HUES6 (cell line): ENCODE measurements around the gene SMIM8.
"Not testable (repeated sequence)": the region's sequence is repeated elsewhere in the genome, so short reads cannot be mapped to it uniquely, and the experiment has no call there.

Experiments
- H3K27ac ChIP-seq: 2 replicates; pipeline ENCODE4 v1.7.0; 2013; ENCODE audit warnings: low read depth, mild to moderate bottlenecking, low read length, inconsistent platforms
- H3K27me3 ChIP-seq: 2 replicates; pipeline ENCODE4 v1.6.1; 2013; ENCODE audit warnings: low read length; ENCODE audit not compliant: control insufficient read depth, insufficient read depth
- H3K36me3 ChIP-seq: 2 replicates; pipeline ENCODE4 v1.6.1; 2013; ENCODE audit warnings: low read length; ENCODE audit not compliant: control insufficient read depth, insufficient read depth
- H3K4me1 ChIP-seq: 2 replicates; pipeline ENCODE4 v1.6.1; 2013; ENCODE audit warnings: low read length; ENCODE audit not compliant: control insufficient read depth, insufficient read depth
- H3K4me3 ChIP-seq: 2 replicates; pipeline ENCODE4 v1.5.1; 2013; ENCODE audit warnings: low read depth, low read length
- H3K9ac ChIP-seq: one replicate; pipeline ENCODE4 v1.6.1; 2013; ENCODE audit warnings: mild to moderate bottlenecking, low read length
- H3K9me3 ChIP-seq: 2 replicates; pipeline ENCODE4 v1.6.1; 2013; ENCODE audit warnings: low read depth, low read length; ENCODE audit not compliant: control insufficient read depth, insufficient read depth

The SMIM8 gene

GRCh38 chr6:87293526-87293925, 28.9 kb upstream of the SMIM8 start:
- Histone ChIP-seq H3K4me1 (no peaks in the 10 kb centered on the region), H3K9me3 (no peaks in the 10 kb centered on the region), H3K27ac (no peak overlapping the region), H3K4me3 (no peak overlapping the region), H3K9ac (no peak overlapping the region), H3K36me3 (no peaks in the 10 kb centered on the region), H3K27me3 (no peaks in the 10 kb centered on the region)

GRCh38 chr6:87297119-87297518, 25.3 kb upstream of the SMIM8 start:
- Histone ChIP-seq H3K27me3 (no peaks in the 10 kb centered on the region), H3K9me3 (no peaks in the 10 kb centered on the region), H3K36me3 (no peaks in the 10 kb centered on the region), H3K9ac (no peak overlapping the region), H3K4me1 (no peaks in the 10 kb centered on the region), H3K4me3 (no peak overlapping the region), H3K27ac (no peak overlapping the region)

- not testable (repeated sequence) for H3K4me3 ChIP-seq, H3K27ac ChIP-seq, H3K27me3 ChIP-seq, H3K9ac ChIP-seq, H3K4me1 ChIP-seq, H3K9me3 ChIP-seq, H3K36me3 ChIP-seq
Observed at GRCh38 chr6:87301277-87301676, 21.1 kb upstream of the SMIM8 start.

- no peaks in the 10 kb centered on the region for H3K27me3 ChIP-seq
- H3K4me1 ChIP-seq, result no peaks in the 10 kb centered on the region
- H3K9ac ChIP-seq, result no peak overlapping the region
- no peaks in the 10 kb centered on the region for H3K36me3 ChIP-seq
- no peak overlapping the region for H3K27ac ChIP-seq
- H3K9me3 ChIP-seq, result no peaks in the 10 kb centered on the region
- H3K4me3 ChIP-seq, result no peak overlapping the region
Observed at GRCh38 chr6:87308970-87309369, 13.4 kb upstream of the SMIM8 start.

- Histone ChIP-seq H3K4me3 (no peak overlapping the region), H3K9ac (no peak overlapping the region), H3K27ac (no peak overlapping the region), H3K27me3 (no peaks in the 10 kb centered on the region), H3K4me1 (no peaks in the 10 kb centered on the region), H3K9me3 (no peaks in the 10 kb centered on the region), H3K36me3 (no peaks in the 10 kb centered on the region)
Observed at GRCh38 chr6:87312860-87313259, 9.5 kb upstream of the SMIM8 start.

- no peak overlapping the region for H3K9ac ChIP-seq
- no peaks in the 10 kb centered on the region for H3K9me3 ChIP-seq
- no peaks in the 10 kb centered on the region for H3K27me3 ChIP-seq
- no peak overlapping the region for H3K4me3 ChIP-seq
- no peaks in the 10 kb centered on the region for H3K4me1 ChIP-seq
- no peaks in the 10 kb centered on the region for H3K36me3 ChIP-seq
- no peak overlapping the region for H3K27ac ChIP-seq
Observed at GRCh38 chr6:87315071-87315470, 7.3 kb upstream of the SMIM8 start.

- Histone ChIP-seq H3K4me1 (no peaks in the 10 kb centered on the region), H3K36me3 (no peaks in the 10 kb centered on the region), H3K9ac (no peak overlapping the region), H3K9me3 (no peaks in the 10 kb centered on the region), H3K27me3 (no peaks in the 10 kb centered on the region), H3K4me3 (no peak overlapping the region), H3K27ac (no peak overlapping the region)
Observed at GRCh38 chr6:87319271-87319987, 3.0 kb upstream of the SMIM8 start.

GRCh38 chr6:87323880-87324279, 1.5 kb downstream of the SMIM8 start:
- H3K9ac ChIP-seq, H3K9me3 ChIP-seq, H3K4me3 ChIP-seq, H3K27ac ChIP-seq, H3K36me3 ChIP-seq, H3K27me3 ChIP-seq, H3K4me1 ChIP-seq: not testable (repeated sequence)

- H3K9me3 ChIP-seq, result no peaks in the 10 kb centered on the region
- H3K27ac ChIP-seq, result no peak overlapping the region
- H3K27me3 ChIP-seq, result no peaks in the 10 kb centered on the region
- H3K36me3 ChIP-seq, result no peaks in the 10 kb centered on the region
- no peak overlapping the region for H3K4me3 ChIP-seq
- H3K9ac ChIP-seq, result no peak overlapping the region
- H3K4me1 ChIP-seq, result peaks cover under 1% of the 10 kb centered on the region; the same call in 1 of the 2 replicates
Observed at GRCh38 chr6:87330961-87331360, 8.6 kb downstream of the SMIM8 start.

GRCh38 chr6:87333033-87333432, 10.6 kb downstream of the SMIM8 start:
- Histone ChIP-seq H3K9me3 (no peaks in the 10 kb centered on the region), H3K4me1 (peaks cover 6% of the 10 kb centered on the region; the same call in 1 of the 2 replicates), H3K36me3 (no peaks in the 10 kb centered on the region), H3K27ac (no peak overlapping the region), H3K27me3 (no peaks in the 10 kb centered on the region), H3K4me3 (no peak overlapping the region), H3K9ac (no peak overlapping the region)

- H3K27ac ChIP-seq, result no peak overlapping the region
Observed at GRCh38 chr6:87333591-87334181, 11.3 kb downstream of the SMIM8 start.

More at GRCh38 chr6:87333591-87334181, 11.3 kb downstream of the SMIM8 start:
- Histone ChIP-seq H3K4me1 (peaks cover 6% of the 10 kb centered on the region; the same call in 1 of the 2 replicates), H3K36me3 (no peaks in the 10 kb centered on the region), H3K9ac (no peak overlapping the region), H3K27me3 (no peaks in the 10 kb centered on the region), H3K4me3 (no peak overlapping the region), H3K9me3 (no peaks in the 10 kb centered on the region)
